BJ (cell line): ENCODE data around the gene RABL6. TPM values are rescaled to one million over a fixed set of nuclear protein-coding genes. Genes with fewer than 3 reads are reported as not detected.

Source experiments
- CTCF ChIA-PET: fragments of 350-600 bp; formaldehyde crosslinking; extraction: SDS; loops from one replicate; lab custom pipeline; 2021; ENCODE audit warnings: antibody characterized with exemption, inconsistent platforms; lab: Yijun Ruan, JAX
- POLR2A ChIA-PET: fragments of 300-600 bp; sonication (Branson Sonifier 250); formaldehyde crosslinking; extraction: SDS; loops from one replicate; lab custom pipeline; 2021; ENCODE audit warnings: antibody characterized with exemption; lab: Charles Lee
- DNase-seq: peaks from one replicate; pipeline ENCODE4 v3.0.0-alpha.2; 2011; ENCODE audit warnings: low read depth
- H3K27me3 ChIP-seq: 2 replicates; pipeline ENCODE4 v1.6.0; 2011; ENCODE audit warnings: low read length; ENCODE audit not compliant: control insufficient read depth, insufficient read depth
- H3K36me3 ChIP-seq: 2 replicates; pipeline ENCODE4 v1.5.1; 2011; ENCODE audit warnings: low read length; ENCODE audit not compliant: control insufficient read depth, insufficient read depth
- H3K4me3 ChIP-seq: 2 replicates; pipeline ENCODE4 v1.5.1; 2011; ENCODE audit warnings: low read depth, mild to moderate bottlenecking, control low read depth, low read length
- CTCF ChIP-seq: IDR thresholded peaks from 2 replicates; pipeline ENCODE4 v1.5.1; 2011; ENCODE audit warnings: low read depth, mild to moderate bottlenecking, control low read depth, inconsistent platforms, low read length, moderate library complexity; ENCODE audit not compliant: insufficient read depth
- polyA plus RNA-seq: library from polyadenylated mRNA; depleted of rRNA; stranded (reverse); fragments of >200 nt; gene quantifications from 2 replicates; pipeline ENCODE4 v1.2.3, GENCODE V29; 2011

The RABL6 gene
- polyA plus RNA-seq, 1 experiment, result 60.2 TPM

GRCh38 chr9:136854113-136854841 lies 46.5 kb downstream of the RABL6 start:
- CTCF ChIA-PET, result interaction anchor here (0.6 kb wide), 1 partner anchor 25 kb away, joined by 4 read pairs; no protein-coding TSS in a partner anchor
- DNase-seq, result no peak
- POLR2A ChIA-PET, result no interaction called here

GRCh38 chr9:136854842-136855460 lies 47.2 kb downstream of the RABL6 start:
- no peak for DNase-seq

More at GRCh38 chr9:136854113-136854841, 46.5 kb downstream of the RABL6 start:
- H3K27me3 ChIP-seq, result no peaks in the 10 kb centered on the region
- no peak overlapping the region for H3K4me3 ChIP-seq
- H3K36me3 ChIP-seq, result peaks cover 11% of the 10 kb centered on the region
- no peak for TF ChIP-seq CTCF

GRCh38 chr9:136855461-136856078 lies 47.8 kb downstream of the RABL6 start:
- ChIA-PET POLR2A (no interaction called here), CTCF (interaction anchor here (0.9 kb wide), 1 partner anchor 13 kb away, joined by 3 read pairs; the partner anchor contains the start of gene AJM1)
- DNase-seq, result no peak

More at GRCh38 chr9:136854842-136855460, 47.2 kb downstream of the RABL6 start:
- CTCF ChIA-PET, result no interaction called here
- TF ChIP-seq CTCF, result no peak
- Histone ChIP-seq H3K36me3 (peaks cover 12% of the 10 kb centered on the region), H3K27me3 (no peaks in the 10 kb centered on the region), H3K4me3 (no peak overlapping the region)
- POLR2A ChIA-PET, result no interaction called here

GRCh38 chr9:136856079-136856476 lies 48.3 kb downstream of the RABL6 start:
- Histone ChIP-seq H3K27me3 (no peaks in the 10 kb centered on the region), H3K4me3 (no peak overlapping the region), H3K36me3 (peaks cover 12% of the 10 kb centered on the region)
- POLR2A ChIA-PET, result no interaction called here
- TF ChIP-seq CTCF, result no peak
- CTCF ChIA-PET, result interaction anchor here (0.9 kb wide), 1 partner anchor 14 kb away, joined by 3 read pairs; the partner anchor contains the start of gene AJM1
- no peak for DNase-seq

More at GRCh38 chr9:136855461-136856078, 47.8 kb downstream of the RABL6 start:
- H3K36me3 ChIP-seq, result peaks cover 12% of the 10 kb centered on the region
- no peaks in the 10 kb centered on the region for H3K27me3 ChIP-seq
- TF ChIP-seq CTCF, result no peak
- H3K4me3 ChIP-seq, result no peak overlapping the region
